ENCODE data around the gene C1QTNF5. TPM values are rescaled to one million over a fixed set of nuclear protein-coding genes. Genes with fewer than 3 reads are reported as not detected.

The C1QTNF5 gene
- total and polyA plus RNA-seq, 4 donors: 1.9 to 6.4 (median 3.3) TPM

- peaks cover 0 to 2% (median 0%) of the 10 kb centered on the region in 4 donors for H3K27me3 ChIP-seq (ENCODE audit: control insufficient read depth in 4 of 4, insufficient read depth in 4 of 4, low read length in 3 of 4)
- H3K36me3 ChIP-seq (ENCODE audit: control insufficient read depth in 4 of 4, insufficient read depth in 3 of 4, low read depth in 1 of 4, low read length in 3 of 4): no peaks in the 10 kb centered on the region
- H3K4me3 ChIP-seq (ENCODE audit: low read depth in 1 of 3, low read length in 3 of 3): no peak overlapping the region
- H3K9ac ChIP-seq (ENCODE audit: low read depth in 1 of 2, low read length in 2 of 2): no peak overlapping the region
- TF ChIP-seq YY1 (IDR thresholded peaks at IDR 0.05) (no peak), FOXA1 (IDR thresholded peaks at IDR 0.05) (no peak), EGR1 (IDR thresholded peaks at IDR 0.05; ENCODE audit: low read depth in 2 of 2) (no peak), NR2F2 (IDR thresholded peaks at IDR 0.05) (no peak), HNF4A (conservative IDR thresholded peaks at IDR 0.05) (no peak), MAX (IDR thresholded peaks at IDR 0.05) (no peak), HNF4G (IDR thresholded peaks at IDR 0.05) (no peak), FOXA2 (IDR thresholded peaks at IDR 0.05) (no peak), JUND (IDR thresholded peaks at IDR 0.05) (no peak), SP1 (IDR thresholded peaks at IDR 0.05) (no peak), RAD21 (IDR thresholded peaks at IDR 0.05) (no peak), CTCF (IDR thresholded peaks at IDR 0.05; ENCODE audit: low read depth, low read length, missing input control) (no peak)
- TF ChIP-seq, protein P1, sequence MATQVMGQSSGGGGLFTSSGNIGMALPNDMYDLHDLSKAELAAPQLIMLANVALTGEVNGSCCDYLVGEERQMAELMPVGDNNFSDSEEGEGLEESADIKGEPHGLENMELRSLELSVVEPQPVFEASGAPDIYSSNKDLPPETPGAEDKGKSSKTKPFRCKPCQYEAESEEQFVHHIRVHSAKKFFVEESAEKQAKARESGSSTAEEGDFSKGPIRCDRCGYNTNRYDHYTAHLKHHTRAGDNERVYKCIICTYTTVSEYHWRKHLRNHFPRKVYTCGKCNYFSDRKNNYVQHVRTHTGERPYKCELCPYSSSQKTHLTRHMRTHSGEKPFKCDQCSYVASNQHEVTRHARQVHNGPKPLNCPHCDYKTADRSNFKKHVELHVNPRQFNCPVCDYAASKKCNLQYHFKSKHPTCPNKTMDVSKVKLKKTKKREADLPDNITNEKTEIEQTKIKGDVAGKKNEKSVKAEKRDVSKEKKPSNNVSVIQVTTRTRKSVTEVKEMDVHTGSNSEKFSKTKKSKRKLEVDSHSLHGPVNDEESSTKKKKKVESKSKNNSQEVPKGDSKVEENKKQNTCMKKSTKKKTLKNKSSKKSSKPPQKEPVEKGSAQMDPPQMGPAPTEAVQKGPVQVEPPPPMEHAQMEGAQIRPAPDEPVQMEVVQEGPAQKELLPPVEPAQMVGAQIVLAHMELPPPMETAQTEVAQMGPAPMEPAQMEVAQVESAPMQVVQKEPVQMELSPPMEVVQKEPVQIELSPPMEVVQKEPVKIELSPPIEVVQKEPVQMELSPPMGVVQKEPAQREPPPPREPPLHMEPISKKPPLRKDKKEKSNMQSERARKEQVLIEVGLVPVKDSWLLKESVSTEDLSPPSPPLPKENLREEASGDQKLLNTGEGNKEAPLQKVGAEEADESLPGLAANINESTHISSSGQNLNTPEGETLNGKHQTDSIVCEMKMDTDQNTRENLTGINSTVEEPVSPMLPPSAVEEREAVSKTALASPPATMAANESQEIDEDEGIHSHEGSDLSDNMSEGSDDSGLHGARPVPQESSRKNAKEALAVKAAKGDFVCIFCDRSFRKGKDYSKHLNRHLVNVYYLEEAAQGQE (IDR thresholded peaks at IDR 0.05): no peak
- TF ChIP-seq, protein P2, sequence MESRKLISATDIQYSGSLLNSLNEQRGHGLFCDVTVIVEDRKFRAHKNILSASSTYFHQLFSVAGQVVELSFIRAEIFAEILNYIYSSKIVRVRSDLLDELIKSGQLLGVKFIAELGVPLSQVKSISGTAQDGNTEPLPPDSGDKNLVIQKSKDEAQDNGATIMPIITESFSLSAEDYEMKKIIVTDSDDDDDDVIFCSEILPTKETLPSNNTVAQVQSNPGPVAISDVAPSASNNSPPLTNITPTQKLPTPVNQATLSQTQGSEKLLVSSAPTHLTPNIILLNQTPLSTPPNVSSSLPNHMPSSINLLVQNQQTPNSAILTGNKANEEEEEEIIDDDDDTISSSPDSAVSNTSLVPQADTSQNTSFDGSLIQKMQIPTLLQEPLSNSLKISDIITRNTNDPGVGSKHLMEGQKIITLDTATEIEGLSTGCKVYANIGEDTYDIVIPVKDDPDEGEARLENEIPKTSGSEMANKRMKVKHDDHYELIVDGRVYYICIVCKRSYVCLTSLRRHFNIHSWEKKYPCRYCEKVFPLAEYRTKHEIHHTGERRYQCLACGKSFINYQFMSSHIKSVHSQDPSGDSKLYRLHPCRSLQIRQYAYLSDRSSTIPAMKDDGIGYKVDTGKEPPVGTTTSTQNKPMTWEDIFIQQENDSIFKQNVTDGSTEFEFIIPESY (IDR thresholded peaks at IDR 0.05): no peak
- H3K9me3 ChIP-seq (ENCODE audit: control insufficient read depth in 4 of 4, low read length in 3 of 4): no peaks in the 10 kb centered on the region
- 45% methylated on average over 16 of the region's 16 CpGs for WGBS
- H3K4me1 ChIP-seq (ENCODE audit: control insufficient read depth in 4 of 4, insufficient read depth in 4 of 4, low read length in 3 of 4): peaks cover 7 to 25% (median 11%) of the 10 kb centered on the region in 4 donors
- peak overlapping the region; percentile 60 to 78 for H3K27ac ChIP-seq (ENCODE audit: low read depth in 1 of 2, low read length in 2 of 2)
- DNase-seq (ENCODE audit: low spot score): no peak
These were observed 739 bp upstream of the C1QTNF5 start for GRCh38 chr11:119341222-119342022.
